GM21360 (cell line): ENCODE measurements around the gene PDE6A.
"Not testable (repeated sequence)": the region's sequence is repeated elsewhere in the genome, so short reads cannot be mapped to it uniquely, and the experiment has no call there.

Source experiments
- ATAC-seq: cut with Tn5 transposase; IDR thresholded peaks from one replicate; pipeline ENCODE4 v1.9.1; 2021; ENCODE audit warnings: mild to moderate bottlenecking, moderate library complexity; ENCODE audit not compliant: unreplicated experiment

Gene PDE6A

GRCh38 chr5:149898811-149899210 lies 45.8 kb downstream of the PDE6A start:
- no peak for ATAC-seq

GRCh38 chr5:149895416-149896345 lies 48.9 kb downstream of the PDE6A start:
- no peak for ATAC-seq

DNA sequence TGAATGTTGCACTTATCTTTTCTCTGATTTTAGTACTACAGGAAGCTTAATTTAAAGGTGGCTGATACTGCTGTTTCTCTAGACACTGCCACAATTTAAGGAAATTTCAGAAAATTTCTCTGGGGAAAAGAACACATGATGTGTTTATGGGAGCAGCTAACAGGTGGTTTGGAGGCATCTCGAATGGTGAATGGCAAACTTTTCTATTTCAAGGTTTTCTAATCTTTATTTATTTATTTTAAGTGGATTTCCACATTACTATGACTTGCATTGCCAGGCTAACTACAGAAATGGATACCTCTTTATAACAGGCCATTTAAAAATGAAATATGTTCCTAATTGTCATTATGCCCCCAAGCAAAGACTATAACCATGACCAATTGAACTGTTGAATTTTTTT lies 50.4 kb downstream of the PDE6A start:
- ATAC-seq = no peak

GRCh38 chr5:149893403-149893931 lies 51.1 kb downstream of the PDE6A start:
- no peak for ATAC-seq

DNA sequence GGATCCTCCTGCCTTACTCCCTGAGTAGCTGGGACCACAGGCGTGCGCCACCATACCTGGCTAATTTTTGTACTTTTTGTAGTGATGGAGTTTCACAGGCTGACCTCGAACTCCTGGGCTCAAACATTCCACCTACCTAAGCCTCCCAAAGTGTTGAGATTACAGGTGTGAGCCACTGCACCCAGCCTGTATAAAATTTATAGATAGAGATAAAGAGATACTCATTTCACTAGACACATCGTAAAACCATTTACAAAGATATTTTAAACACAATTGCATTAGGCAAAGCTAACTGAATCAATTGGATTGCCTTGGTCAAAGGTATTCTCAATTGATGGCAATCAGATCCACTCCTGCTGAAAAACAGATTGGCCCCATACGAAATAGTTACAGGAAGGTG lies 52.0 kb downstream of the PDE6A start:
- ATAC-seq = no peak

DNA sequence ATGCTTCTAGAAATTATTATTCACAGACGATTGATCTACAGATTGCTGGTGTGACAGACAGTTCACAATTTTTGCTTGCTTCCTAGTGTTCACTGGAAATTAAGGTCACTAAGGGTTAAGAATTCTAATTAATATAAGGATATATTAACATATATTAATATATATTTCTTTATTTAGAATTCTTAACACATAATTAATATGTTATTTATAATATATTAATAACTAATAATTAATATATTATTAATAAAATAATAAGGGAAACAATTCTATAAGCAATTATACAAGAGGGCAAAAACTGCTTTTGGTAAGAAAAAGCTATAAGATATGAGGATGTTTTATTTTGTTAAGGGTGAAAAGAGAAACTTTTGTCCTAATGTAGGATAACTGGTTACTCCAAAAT lies 56.3 kb downstream of the PDE6A start:
- ATAC-seq = no peak

DNA sequence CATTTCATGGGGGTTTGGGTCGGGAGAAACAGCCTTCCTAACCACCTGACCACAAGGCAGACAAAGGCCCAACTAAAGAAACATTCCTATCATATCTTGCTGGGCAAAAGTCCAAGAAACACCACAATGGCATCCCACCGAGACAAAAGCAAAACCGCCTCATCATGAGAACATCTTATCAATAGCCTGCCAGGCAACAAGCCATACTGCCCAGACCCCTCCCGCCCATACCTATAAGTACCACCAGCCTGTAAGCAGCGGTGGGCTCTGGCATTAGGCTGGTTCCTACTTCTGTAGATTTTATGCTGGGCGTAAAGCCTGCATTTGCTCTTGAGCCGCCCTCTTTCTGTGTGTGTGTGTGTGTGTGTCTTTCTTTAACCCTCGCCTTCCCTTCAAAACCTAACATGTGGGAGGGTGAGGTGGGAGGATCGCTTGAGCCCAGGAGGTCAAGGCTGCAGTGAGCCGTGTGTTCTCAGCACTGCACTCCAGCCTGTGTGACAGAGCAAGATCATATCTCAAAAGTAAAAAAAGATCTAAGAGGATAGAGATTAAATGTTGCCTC lies 56.9 kb downstream of the PDE6A start:
- no peak for ATAC-seq

DNA sequence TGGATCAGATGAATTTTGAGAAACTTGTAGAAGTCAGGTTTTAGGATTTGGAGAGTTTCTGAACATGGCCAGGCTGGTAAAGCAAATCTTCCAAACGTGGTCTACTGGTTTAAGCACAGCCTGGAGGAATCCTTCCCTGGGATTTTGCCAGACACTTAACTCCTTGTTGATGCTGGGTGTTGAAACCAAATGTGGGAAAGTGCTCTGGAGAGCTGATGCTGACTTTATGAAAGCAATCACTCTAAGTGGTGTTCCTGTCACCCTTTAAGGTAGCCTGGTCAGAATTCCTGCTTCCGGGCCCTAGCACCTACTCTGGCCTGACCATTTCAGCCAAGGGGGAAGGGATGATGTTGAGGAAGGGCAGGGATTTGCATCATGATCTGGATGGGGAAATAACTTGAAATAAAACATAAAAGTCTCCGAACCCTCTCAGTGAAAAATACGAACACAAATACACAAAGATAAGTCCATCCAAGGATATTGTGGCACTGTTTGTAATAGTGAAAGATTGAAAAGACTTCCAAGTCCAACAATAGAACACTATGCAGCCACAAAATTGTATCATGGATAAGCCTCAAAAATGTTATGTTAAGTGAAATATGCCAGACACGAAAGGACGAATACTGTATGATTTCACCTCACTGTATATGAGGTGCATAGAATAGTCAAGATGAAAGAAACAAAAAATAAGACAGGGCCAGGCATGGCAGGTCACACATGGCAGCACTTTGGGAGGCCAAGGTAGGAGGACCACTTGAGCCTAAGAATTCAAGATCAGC lies 57.7 kb downstream of the PDE6A start:
- ATAC-seq = no peak

DNA sequence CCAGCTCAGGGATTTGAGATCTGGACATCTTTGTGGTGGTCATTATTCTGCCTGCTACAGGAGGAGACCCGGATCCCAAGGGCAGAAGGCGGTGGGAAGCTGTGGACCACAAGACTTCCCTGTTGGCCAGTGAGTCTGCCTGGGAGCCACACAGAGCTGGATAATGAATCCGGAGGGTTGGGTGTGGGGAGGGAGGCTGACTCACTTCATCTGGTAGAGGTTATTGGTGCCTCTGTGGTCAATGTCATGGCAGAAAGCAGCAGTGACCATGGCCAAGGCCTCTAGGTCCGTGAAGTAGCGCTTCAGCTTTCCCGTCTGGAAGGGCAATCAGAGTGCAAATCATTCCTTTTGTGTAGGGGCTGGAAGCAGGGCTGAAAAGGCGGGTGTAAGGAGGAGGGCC lies 58.5 kb downstream of the PDE6A start:
- no peak for ATAC-seq

- ATAC-seq = no peak
Measured at GRCh38 chr5:149885513-149885912, 59.1 kb downstream of the PDE6A start.

- no peak for ATAC-seq
Measured at GRCh38 chr5:149883550-149883949, 61.0 kb downstream of the PDE6A start.

- ATAC-seq = not testable (repeated sequence)
Measured at GRCh38 chr5:149882633-149883032, 62.0 kb downstream of the PDE6A start.

- ATAC-seq = no peak
Measured at GRCh38 chr5:149881874-149882273, 62.7 kb downstream of the PDE6A start.

DNA sequence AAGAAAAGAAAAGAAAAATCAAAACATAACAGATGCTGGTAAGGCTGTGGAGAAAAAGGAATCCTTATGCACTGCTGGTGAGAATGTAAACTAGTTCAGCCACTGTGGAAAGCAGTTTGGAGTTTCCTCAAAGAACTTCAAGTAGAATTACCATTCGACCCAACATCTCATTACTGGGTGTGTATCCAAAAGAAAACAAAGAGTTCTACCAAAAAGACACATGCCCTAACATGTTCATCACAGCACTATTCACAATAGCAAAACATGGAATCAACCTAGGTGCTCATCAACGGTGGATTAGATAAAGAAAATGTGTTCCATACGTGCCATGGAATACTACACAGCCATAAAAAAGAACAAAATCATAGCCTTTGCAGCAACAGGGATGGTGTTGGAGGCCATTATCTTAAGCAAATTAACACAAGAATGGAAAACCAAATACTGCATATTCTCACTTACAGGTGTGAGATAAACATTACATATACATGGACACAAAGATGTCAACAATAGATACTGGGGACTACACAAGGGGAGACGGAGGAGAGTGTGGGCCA lies 63.4 kb downstream of the PDE6A start:
- no peak for ATAC-seq

- not testable (repeated sequence) for ATAC-seq
Measured at GRCh38 chr5:149879593-149879992, 65.0 kb downstream of the PDE6A start.

- no peak for ATAC-seq
Measured at GRCh38 chr5:149878371-149878770, 66.2 kb downstream of the PDE6A start.

GRCh38 chr5:149873896-149874295 lies 70.7 kb downstream of the PDE6A start:
- no peak for ATAC-seq

- ATAC-seq = no peak
Measured at GRCh38 chr5:149872351-149873040, 72.1 kb downstream of the PDE6A start.

DNA sequence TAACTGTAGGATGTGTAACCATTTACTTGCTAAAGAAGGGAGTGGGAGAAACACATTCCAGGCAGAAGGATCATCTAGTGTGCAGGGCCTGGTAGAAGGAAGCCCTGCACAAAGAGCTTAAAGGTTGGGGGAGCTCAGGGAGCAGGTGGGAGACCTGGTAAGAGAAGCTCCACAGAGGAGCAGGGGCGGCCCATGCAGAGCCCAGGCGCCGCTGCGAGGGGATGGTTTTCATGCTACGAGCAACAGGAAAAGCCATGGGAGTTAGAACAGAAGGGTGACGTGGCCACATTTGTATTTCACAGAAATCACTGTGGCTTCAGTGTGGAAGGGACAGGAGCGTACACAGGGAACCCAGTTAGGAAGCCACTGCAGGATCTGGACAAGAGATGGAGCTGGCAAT lies 73.1 kb downstream of the PDE6A start:
- ATAC-seq = no peak

GRCh38 chr5:149870697-149871096 lies 73.9 kb downstream of the PDE6A start:
- ATAC-seq = no peak

- no peak for ATAC-seq
Measured at GRCh38 chr5:149870232-149870631, 74.4 kb downstream of the PDE6A start.
